Stomach (tissue), 9 donors: ENCODE data around the gene TFF3. TPM values are rescaled to one million over a fixed set of nuclear protein-coding genes. Genes with fewer than 3 reads are reported as not detected.

Experiments
- DNase-seq, 2 donors: peaks; one replicate each; pipeline versions ENCODE4 v3.0.0 to v3.0.0-alpha.2; 2013 to 2019
- H3K27ac ChIP-seq, 5 donors: fragments of 200-600 bp in 4 of 5; sonication (generic) in 4 of 5; one replicate each; pipeline ENCODE4 v1.5.1; 2013 to 2019; ENCODE audit warnings: mild to moderate bottlenecking in 1 of 5, moderate library complexity in 1 of 5
- H3K27me3 ChIP-seq, 3 donors: fragments of 200-600 bp; sonication (generic); one replicate each; pipeline ENCODE4 v1.5.1; 2017 to 2019; ENCODE audit warnings: mixed run types in 1 of 3
- H3K36me3 ChIP-seq, 4 donors: fragments of 200-600 bp; sonication (generic); 1 replicate in 3 of 4; 2 replicates in 1 of 4; pipeline ENCODE4 v1.5.1; 2016 to 2019
- H3K4me1 ChIP-seq, 4 donors: fragments of 200-600 bp; sonication (generic); one replicate each; pipeline ENCODE4 v1.5.1; 2016 to 2019
- H3K4me3 ChIP-seq, 4 donors: fragments of 200-600 bp; sonication (generic) in 3 of 4; one replicate each; pipeline ENCODE4 v1.5.1; 2016 to 2019; ENCODE audit warnings: mild to moderate bottlenecking in 1 of 4
- H3K9me3 ChIP-seq, 4 donors: fragments of 200-600 bp; sonication (generic); one replicate each; pipeline ENCODE4 v1.5.1; 2016 to 2019
- EP300 ChIP-seq: sonication (generic); formaldehyde crosslinking; IDR thresholded peaks from one replicate; pipeline ENCODE4 v1.6.1; 2017; ENCODE audit warnings: antibody characterized with exemption
- POLR2A ChIP-seq, 4 donors: fragments of 450-650 bp; IDR thresholded peaks; one replicate each; pipeline ENCODE4 v1.6.1; 2016; ENCODE audit warnings: antibody characterized with exemption in 4 of 4, control low read depth in 2 of 4, mild to moderate bottlenecking in 1 of 4, moderate library complexity in 1 of 4
- POLR2AphosphoS5 ChIP-seq, 3 donors: sonication (generic); formaldehyde crosslinking; IDR thresholded peaks; one replicate each; pipeline ENCODE4 v1.6.1; 2016; ENCODE audit warnings: antibody characterized with exemption in 3 of 3
- WGBS, 5 donors: extraction: QIAGEN DNeasy Blood & Tissue Kit in 3 of 5; methylation state at CpG; one replicate each; pipeline versions ENCODE4 v1.1.5 to v1.1.7; 2013 to 2018; 5-methylcytosine and 5-hydroxymethylcytosine counted together
- intact Hi-C: fragments of 100-400 bp; cut with DNase I; formaldehyde crosslinking; loops from one replicate; pipeline ENCODE4 v1.15.1; 2023; ENCODE audit warnings: low total_unique reads
- polyA plus RNA-seq, 3 donors: library from polyadenylated mRNA; stranded (reverse); fragments of 200-250 nt; gene quantifications; one replicate each; pipeline ENCODE4 v1.2.3, GENCODE V29; 2013
- total RNA-seq, 5 donors: library from RNA; depleted of rRNA; stranded (reverse); fragments of >200 nt; gene quantifications; one replicate each; pipeline versions ENCODE4 v1.1.0 to v1.2.3, GENCODE V29; 2014 to 2016
- TF ChIP-seq, protein P1 (sequence below), 7 experiments: fragments of 450-650 bp in 4 of 7; fragments of 200-600 bp in 3 of 7; sonication (generic) in 3 of 7; IDR thresholded peaks; one replicate each; pipeline ENCODE4 v1.5.1; 2016 to 2019; ENCODE audit warnings: antibody characterized with exemption in 7 of 7, control low read depth in 2 of 7, mild to moderate bottlenecking in 1 of 7
- donor health status: healthy with polysubstance abuse.
- donor health status: Bipolar disorder and iron deficiency.
- donor health status: healthy.

Gene TFF3
- total and polyA plus RNA-seq, 8 donors, result 2.0 to 488 (median 27.3) TPM

GRCh38 chr21:42356046-42356445 lies 40.8 kb upstream of the TFF3 start:
- peaks cover 0 to 32% (median 0%) of the 10 kb centered on the region in 3 donors for H3K27me3 ChIP-seq
- peaks cover 0 to 33% (median 26%) of the 10 kb centered on the region in 4 donors for H3K9me3 ChIP-seq
- 83 to 95% (median 93%) methylated on average over 2 of the region's 2 CpGs for WGBS, 5 donors
- H3K4me1 ChIP-seq, result peaks cover 0 to 10% (median 4%) of the 10 kb centered on the region in 4 donors
- peak overlapping the region in 1 of 5 donors; percentile 2 for H3K27ac ChIP-seq
- TF ChIP-seq, protein P1, sequence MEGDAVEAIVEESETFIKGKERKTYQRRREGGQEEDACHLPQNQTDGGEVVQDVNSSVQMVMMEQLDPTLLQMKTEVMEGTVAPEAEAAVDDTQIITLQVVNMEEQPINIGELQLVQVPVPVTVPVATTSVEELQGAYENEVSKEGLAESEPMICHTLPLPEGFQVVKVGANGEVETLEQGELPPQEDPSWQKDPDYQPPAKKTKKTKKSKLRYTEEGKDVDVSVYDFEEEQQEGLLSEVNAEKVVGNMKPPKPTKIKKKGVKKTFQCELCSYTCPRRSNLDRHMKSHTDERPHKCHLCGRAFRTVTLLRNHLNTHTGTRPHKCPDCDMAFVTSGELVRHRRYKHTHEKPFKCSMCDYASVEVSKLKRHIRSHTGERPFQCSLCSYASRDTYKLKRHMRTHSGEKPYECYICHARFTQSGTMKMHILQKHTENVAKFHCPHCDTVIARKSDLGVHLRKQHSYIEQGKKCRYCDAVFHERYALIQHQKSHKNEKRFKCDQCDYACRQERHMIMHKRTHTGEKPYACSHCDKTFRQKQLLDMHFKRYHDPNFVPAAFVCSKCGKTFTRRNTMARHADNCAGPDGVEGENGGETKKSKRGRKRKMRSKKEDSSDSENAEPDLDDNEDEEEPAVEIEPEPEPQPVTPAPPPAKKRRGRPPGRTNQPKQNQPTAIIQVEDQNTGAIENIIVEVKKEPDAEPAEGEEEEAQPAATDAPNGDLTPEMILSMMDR (IDR thresholded peaks at IDR 0.05), result no peak
- TF ChIP-seq EP300, result no peak
- no peak for TF ChIP-seq POLR2A (IDR thresholded peaks at IDR 0.05)
- no peak for TF ChIP-seq POLR2AphosphoS5 (IDR thresholded peaks at IDR 0.05)
- DNase-seq, result no peak
- H3K4me3 ChIP-seq, result no peak overlapping the region
- no peaks in the 10 kb centered on the region for H3K36me3 ChIP-seq
- intact Hi-C loops, result loop anchor here (10.0 kb wide), 1 partner anchor 49 kb away; the partner anchor contains the start of gene UBASH3A

DNA sequence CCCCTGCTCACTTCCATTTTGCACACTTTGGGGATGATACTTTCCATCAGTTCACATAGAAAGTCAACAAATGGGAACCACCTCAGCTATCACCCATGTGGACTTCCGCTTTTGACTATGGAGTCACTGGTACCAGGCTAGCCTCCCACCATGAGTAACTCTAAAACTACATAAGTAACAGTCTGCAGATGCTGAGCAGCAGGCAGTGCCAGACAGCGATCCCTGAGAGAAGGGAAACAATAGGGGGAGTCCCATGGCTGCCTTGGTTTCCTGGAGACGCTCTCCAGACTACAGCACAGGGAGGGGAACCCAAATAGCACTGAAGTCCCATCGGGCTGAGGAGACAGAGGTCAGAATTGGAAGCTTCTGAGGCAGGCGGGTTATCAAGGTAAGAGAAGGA lies 38.4 kb upstream of the TFF3 start:
- intact Hi-C loops, result loop anchor here (10.0 kb wide), 1 partner anchor 51 kb away; the partner anchor contains the start of gene UBASH3A
- TF ChIP-seq POLR2AphosphoS5 (IDR thresholded peaks at IDR 0.05), result no peak
- TF ChIP-seq POLR2A (IDR thresholded peaks at IDR 0.05), result no peak
- no peak for TF ChIP-seq EP300
- TF ChIP-seq, protein P1 (IDR thresholded peaks at IDR 0.05), result no peak
- peaks cover 0 to 21% (median 0%) of the 10 kb centered on the region in 3 donors for H3K27me3 ChIP-seq
- DNase-seq, result peak in 1 of 2 donors; percentile 16
- H3K9me3 ChIP-seq, result peaks cover 0 to 27% (median 20%) of the 10 kb centered on the region in 4 donors
- H3K27ac ChIP-seq, result no peak overlapping the region
- WGBS, 5 donors, result 85 to 90% (median 89%) methylated on average over 5 of the region's 5 CpGs
- H3K4me1 ChIP-seq, result peaks cover 0 to 11% (median 5%) of the 10 kb centered on the region in 4 donors
- no peak overlapping the region for H3K4me3 ChIP-seq
- no peaks in the 10 kb centered on the region for H3K36me3 ChIP-seq

DNA sequence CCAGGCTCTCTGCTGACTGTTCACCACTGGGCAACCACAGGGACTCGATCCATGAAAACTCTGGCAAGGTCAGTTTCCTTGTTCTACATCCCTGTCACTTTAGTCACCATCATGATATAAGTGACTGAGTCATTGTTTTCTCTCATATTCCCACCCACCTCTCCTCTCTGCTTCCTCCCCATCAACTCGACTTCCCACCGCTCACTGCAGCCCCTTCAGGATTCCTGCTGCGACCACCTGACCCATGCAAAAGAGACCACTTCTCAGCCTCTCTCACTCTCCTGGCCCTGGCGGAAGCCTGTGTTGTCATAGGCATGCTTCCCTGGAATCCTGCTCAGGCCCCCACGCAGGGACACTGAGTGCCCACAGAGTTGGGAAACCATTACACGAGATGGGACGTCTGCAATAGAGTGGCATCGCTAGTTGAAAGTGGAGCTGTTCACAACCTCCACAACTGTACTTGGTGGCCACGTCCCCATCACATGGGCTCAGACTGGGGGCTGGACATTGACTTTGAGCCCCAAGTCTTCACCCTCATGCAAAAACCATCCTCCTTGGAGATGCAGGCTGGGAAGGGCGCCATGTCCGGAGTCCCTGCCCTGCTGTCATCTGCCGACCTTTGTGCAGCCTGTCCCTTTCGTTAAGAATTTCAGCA lies 37.4 kb upstream of the TFF3 start:
- Histone ChIP-seq H3K4me3 (no peak overlapping the region), H3K36me3 (no peaks in the 10 kb centered on the region), H3K9me3 (peaks cover 0 to 26% (median 20%) of the 10 kb centered on the region in 4 donors), H3K27ac (no peak overlapping the region), H3K4me1 (peaks cover 0 to 11% (median 2%) of the 10 kb centered on the region in 4 donors), H3K27me3 (peaks cover 0 to 18% (median 0%) of the 10 kb centered on the region in 3 donors)
- peak in 1 of 2 donors; percentile 25 for DNase-seq
- intact Hi-C loops, result loop anchor here (10.0 kb wide), 1 partner anchor 52 kb away; the partner anchor contains the start of gene UBASH3A
- TF ChIP-seq POLR2A (IDR thresholded peaks at IDR 0.05), result no peak
- no peak for TF ChIP-seq EP300
- no peak for TF ChIP-seq POLR2AphosphoS5 (IDR thresholded peaks at IDR 0.05)
- TF ChIP-seq, protein P1 (IDR thresholded peaks at IDR 0.05), result no peak
- WGBS, 5 donors, result 82 to 88% (median 87%) methylated on average over 14 of the region's 14 CpGs

GRCh38 chr21:42351626-42352440 lies 36.6 kb upstream of the TFF3 start:
- peaks cover 0 to 23% (median 0%) of the 10 kb centered on the region in 3 donors for H3K27me3 ChIP-seq
- peaks cover 0 to 11% (median 2%) of the 10 kb centered on the region in 4 donors for H3K4me1 ChIP-seq
- WGBS, 5 donors, result 79 to 90% (median 81%) methylated on average over 11 of the region's 11 CpGs
- no peak overlapping the region for H3K4me3 ChIP-seq
- peak in 1 of 2 donors; percentile 23 for DNase-seq
- intact Hi-C loops, result loop anchor here (10.0 kb wide), 1 partner anchor 53 kb away; the partner anchor contains the start of gene UBASH3A
- H3K36me3 ChIP-seq, result no peaks in the 10 kb centered on the region
- H3K27ac ChIP-seq, result peak overlapping the region in 2 of 5 donors; percentile 33 to 78
- H3K9me3 ChIP-seq, result peaks cover 0 to 19% (median 15%) of the 10 kb centered on the region in 4 donors
- TF ChIP-seq POLR2A (IDR thresholded peaks at IDR 0.05) (no peak), EP300 (no peak), POLR2AphosphoS5 (IDR thresholded peaks at IDR 0.05) (no peak)
- TF ChIP-seq, protein P1 (IDR thresholded peaks at IDR 0.05), result no peak
